Effector CD8-positive, alpha-beta T cell (primary cell): ENCODE results near the gene UBE4B.

Source experiments
- DNase-seq: peaks from one replicate; lab custom pipeline; 2025; lab: John Stamatoyannopoulos, UW

Gene UBE4B

DNA sequence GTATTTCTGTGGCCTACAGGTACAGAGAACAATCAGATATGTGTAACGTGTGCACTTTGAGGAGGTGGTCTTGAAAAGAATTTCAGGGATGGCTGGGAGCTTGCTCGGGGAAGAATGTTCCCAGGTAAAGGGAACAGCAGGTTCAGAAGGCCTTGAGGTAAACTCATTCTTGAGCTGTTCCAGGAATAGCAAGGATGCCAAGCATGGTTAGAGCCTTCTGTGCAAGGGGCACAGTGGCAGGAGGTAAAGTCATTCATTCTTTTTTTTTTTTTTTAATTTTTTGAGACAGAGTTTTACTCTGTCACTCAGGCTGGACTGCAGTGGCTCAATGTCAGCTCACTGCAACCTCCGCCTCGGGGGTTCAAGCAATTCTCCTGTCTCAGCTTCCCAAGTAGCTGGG lies 10.0 kb downstream of the UBE4B start:
- DNase-seq: no peak

DNA sequence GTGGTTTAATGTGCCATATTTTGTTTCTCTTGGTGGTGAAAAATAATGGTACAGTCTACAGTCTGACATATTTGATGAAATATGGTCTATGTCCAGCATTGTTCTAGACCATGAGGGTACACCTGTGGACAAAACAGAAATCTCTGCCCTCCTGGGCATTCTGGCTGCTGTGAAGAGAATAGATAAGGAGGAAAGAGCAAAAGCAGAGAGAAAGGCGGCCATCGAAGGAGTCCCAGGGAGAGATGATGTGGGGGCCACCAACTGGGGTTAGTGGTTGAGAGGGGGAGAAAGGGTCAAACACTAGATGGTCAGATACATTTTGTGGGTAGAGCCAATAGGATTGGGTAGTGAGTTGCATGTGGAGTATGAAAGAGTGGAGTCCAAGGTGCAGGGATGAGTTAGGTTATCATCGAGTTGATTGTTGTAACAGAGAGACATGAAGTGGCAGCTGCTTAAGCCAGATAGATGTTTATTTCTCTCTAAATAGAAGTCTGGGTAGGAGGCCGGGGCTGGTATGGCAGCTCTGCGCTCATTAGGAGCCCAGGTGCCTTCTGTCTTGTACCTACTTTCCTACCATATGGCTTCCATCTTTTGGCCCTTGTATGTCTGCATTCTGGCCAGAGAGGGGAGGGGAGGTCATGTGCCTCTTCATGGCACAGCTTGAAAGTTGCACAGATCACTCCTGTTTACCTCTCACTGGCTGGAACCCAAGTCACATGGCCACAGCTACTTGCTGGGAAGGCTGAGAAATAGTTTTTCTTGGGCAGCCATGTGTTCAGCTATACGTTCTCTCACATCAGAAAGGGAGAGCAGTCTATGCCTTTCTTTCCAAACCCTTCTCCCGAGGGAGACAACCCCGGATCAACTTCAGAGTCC lies 13.0 kb downstream of the UBE4B start:
- DNase-seq: no peak

DNA sequence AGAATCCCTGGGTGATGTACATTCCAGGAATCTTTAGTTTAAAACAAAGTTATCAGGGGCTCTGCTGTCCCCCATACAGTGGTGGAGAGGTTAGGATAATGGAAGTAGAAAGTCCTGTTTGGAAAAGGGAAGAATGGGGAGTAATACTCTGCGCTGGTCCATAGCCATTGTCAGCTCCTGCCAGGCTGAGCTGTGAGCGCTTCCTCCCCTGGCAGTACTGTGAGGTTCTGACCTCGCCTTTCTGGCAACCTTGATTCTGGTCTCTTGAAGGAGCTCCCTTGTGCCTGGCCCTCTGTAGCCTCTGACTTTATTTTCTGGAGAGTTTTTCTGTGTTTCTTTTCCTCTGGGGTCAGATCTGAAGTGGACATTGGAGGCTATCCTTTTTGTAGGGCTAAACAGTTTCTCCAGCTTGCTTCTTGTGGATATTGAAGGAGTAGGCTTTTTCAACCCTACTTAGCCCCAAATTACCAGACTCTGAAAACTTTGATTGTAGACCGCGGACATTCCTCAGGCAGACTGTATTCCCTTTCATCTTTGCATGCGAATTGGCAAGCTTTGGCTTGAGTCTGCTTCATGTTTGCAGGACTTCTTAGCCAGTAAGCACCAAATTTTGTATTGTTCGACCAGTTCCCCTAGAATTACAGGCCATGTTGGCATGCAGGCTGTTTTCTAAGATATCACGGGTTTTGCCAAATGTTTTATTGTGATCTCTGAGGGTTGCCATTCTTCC lies 13.8 kb downstream of the UBE4B start:
- no peak for DNase-seq

DNA sequence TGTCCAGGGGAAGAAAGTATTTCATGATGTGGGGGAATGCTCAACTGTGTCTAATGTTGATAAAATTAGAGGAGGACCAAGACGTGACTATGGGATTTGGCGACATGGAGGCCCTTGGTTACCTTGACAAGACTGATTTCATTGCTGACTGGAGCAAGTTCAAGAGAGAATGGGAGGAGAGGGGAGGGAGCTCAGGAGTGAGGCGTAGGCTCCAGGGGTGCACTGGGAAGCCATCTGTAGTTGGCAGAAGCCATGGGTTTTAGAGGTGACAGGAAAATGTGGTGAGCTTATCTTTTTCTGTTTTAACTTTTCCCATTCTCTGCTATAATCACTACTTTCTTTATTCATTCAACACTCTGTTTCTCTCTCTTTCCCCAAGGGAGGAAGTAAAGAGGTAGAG lies 15.8 kb downstream of the UBE4B start:
- no peak for DNase-seq

DNA sequence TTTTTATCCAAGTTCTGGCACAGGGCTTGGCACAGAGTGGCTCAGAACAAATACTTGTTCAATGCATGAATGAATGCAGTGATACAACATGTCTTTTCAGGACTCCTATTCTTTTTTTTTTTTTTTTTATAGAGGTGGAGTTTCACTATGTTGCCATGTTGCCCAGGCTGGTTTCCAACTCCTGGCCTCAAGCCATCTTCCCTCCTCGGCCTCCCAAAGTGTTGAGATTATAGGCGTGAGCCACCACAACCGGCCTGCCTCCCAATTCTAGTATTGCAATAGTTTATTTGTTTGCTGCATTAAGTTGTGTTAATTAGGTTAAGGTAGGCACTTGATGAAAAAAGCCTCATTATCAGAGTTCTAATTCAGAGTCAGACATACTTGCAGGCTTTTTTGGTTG lies 17.9 kb downstream of the UBE4B start:
- no peak for DNase-seq

DNA sequence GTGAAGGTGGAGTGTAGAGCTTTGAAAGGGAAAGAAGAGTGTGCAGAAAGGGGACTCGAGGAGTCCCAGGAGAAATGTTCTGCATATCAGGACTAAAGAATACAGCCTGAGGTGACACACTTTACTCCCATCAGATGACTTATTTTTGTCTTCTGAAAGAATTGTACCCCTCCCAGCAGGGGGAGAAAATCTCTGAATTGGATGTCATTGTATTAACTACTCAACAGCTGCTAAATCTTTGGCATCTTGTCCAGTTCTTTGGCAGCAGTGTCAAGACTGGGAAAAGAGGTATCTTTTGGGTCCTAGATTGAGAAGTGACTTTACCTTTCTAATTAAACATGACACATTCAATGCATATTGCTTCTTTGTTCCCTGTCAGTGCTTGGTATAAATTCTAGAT lies 18.9 kb downstream of the UBE4B start:
- DNase-seq: no peak

DNA sequence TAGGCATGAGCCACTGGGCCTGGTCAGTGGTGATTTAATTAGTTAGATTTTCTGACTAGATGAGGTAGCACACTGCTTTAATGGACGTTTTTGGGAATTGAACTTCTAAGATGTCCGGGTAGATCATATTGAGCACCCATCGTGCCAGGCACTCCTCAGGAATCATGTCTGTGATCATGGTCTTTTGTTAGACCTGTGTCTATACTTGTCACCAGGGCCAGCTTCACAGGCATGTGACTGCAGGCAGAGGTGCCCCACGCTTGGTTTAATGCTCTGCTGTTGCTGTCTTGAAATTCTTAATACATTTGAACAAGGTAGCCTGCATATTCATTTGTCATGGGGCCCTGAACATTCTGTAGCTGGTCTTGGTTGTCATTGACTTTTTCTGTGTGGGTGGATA lies 19.6 kb downstream of the UBE4B start:
- no peak for DNase-seq

DNA sequence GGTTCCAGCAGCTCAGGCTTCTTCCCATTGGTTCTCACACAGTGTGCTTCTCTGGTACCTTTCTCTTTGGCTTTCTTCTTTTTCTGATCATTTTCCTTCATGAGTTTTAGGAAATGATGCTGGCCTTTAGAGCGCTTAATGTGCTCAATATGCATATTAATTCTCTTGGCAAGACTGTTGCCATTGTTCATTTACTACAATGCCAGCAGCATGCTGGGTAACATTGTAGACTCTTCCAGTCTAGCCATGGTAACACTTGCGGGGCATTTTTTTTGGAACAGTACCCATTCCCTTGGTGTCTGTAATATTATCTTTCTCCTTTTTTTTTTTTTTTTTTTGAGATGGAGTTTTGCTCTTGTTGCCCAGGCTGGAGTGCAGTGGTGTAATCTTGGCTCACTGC lies 21.7 kb downstream of the UBE4B start:
- DNase-seq: no peak

DNA sequence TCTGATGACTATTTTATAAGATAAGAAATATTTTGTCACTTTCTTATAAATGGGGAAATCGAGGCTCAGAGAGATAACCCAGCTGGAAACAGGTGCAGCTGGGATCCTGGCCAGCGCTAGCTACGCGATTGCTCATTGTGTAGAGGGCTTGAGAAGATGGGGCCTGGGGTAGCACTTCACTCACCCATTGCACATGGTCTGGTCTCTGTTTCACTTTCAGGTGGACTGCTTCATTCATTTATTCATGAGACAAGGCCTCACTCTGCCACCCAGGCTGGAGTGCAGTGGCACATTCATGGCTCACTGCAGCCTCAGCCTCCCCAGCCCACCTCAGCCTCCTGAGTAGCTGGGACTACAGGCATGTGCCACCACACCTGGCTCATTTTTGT lies 23.8 kb downstream of the UBE4B start:
- no peak for DNase-seq

DNA sequence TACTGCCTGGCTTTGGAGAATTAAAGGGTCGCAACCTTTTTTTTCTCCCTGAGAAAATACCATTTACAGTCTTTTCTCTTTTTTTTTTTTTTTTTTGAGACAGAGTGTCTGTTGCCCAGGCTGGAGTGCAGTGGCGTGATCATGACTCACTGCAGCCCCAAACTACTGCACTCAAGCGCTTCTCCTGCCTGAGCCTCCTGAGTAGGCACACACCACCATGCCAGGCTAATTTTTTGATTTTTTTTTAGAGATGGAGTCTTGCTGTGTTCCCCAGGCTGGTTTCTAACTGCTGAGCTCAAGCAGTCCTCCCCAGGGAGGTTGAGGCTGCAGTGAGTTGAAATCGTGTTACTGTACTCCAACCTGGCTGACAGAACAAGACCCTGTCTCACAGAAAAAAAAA lies 24.6 kb downstream of the UBE4B start:
- no peak for DNase-seq

DNA sequence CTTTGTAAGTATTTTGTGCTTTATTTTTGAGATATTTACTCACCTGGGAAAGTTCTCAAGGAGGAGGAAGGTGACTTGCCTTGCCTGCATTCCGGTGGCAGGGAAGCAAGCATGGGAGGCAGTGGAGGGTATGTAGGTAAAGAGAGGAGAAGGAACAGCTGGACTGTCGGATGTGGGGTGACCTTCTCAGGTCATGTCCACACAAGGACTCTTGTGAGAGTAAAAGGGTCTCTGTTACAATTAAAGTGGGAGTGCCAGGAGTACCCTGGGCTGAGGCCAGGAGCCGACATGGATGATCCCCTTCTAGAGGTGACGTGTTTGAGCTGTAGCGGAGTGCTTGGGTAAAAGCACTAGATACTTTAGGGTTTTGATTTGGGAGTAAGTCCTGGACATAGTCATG lies 25.0 kb downstream of the UBE4B start:
- no peak for DNase-seq

DNA sequence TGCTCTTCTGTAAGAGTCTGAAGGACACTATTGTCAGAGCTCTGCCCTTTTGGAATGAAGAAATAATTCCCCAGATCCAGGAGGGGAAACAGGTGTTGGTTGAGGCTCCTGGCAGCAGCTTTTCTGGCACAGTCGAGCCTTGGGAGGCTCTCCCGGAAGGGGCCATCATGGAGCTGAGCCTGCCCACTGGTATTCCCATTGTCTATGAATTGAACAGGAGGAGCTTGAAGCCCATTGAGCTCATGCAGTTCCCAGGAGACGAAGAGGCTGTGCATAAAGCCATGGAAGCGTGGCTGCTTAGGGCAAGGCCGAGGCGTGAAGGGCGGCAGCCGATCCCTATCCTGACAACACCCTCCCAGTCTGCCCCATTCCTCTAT lies 26.6 kb downstream of the UBE4B start:
- DNase-seq: no peak

DNA sequence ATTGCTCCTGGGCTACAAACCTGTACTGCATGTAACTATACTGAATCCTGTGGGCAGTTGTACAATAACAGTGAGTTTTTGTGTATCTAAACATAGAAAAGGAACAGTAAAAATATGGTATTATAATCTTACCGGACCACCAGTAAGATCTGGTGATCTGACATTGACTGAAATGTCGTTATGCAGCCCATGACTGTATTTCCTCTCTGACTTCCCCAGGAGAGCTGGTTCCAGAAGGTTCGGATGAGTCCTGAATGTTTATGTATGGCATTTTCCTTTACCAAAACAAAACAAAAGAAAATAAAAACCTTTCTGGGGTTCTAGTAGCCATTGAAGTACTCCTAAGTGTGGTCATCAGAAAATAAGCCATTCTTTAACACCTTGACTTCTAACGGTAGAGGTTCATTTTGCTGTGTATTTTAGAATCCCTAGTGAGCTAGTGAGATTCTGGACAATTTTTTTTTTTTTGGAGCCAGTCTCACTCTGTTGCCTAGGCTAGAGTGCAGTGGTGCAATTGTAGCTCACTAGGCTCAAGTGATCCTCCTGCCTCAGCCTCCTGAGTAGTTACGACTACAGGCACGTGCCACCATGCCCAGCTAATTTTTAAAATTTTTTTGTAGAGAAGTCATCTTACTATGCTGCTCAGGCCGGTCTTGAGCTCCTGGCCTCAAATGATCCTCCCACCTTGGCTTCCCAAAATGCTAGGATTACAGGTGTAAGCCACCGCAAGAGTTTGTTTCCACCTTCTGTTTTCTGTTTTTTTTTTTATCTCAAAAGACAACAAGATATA lies 27.7 kb downstream of the UBE4B start:
- DNase-seq: no peak

DNA sequence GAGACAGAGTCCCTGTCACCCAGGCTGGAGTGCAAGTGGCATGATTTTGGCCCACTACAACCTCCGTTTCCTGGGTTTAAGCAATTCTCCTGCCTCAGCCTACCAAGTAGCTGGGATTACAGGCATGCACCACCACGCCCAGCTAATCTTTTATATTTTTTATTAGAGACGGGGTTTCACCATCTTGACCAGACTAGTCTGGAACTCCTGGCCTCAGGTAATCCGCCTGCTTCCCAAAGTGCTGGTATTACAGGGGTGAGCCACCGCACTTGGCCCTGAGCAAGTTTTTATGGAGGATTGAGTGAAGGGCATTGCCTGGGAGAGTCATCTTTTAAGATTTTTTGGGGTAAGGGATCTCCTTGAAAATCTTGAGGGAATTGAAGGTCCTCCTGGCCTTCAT lies 28.5 kb downstream of the UBE4B start:
- DNase-seq: no peak

DNA sequence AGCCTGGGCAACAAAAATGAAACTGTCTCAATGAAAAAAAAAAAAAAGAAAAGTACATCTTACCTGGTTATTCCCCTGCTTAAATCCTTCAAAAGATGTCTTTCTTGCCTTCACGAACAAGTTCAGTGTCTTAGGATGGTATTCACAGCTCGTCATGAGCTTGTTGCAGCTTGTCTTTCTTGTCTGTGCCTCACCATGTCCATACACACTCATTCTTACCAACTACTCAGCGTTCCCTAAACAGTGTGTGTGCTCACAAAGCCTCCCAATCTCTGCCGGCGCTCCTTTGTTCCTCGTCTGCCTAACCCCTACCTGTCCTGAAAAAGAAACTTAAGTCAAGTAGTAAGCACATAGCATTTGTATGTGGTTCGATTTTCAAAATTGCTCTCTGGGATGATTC lies 31.1 kb downstream of the UBE4B start:
- no peak for DNase-seq

DNA sequence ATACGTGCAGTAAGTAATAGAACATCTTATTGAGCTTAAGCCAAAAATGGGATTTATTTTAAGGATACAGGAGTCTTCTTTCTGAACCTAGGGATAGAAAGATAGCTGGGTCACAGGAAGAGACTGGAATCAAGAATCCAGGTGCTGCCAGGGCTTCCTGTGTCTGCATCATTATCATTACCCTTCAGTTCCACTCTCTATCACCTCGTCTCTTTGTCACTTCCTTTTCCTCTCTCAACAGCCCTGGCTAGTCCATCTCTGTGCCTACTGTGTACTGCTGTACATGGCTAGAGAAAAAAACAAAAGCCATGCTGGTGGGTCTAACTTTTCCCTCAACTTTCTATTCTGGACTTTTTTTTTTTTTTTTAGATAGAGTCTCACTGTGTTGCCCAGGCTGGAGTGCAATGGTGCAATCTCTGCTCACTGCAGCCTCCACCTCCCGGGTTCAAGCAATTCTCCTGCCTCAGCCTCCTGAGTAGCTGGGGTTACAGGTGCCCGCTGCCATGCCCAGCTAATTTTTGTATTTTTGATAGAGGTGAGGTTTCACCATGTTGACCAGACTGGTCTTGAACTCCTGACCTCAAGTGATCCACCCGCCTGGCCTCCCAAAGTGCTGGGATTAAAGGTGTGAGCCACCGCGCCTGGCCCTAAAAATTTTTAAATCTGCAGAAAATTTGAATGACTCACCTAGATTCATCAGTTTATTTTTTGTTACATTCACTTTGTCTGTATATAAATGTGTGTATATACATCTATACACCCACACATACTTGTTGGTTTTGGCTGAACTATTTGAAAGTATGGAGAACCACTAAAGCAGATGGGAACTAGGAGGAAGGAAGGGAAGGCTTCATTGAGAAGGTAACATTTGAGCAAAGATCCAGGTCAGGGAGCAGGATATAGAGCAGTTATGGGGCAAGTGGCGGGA lies 31.9 kb downstream of the UBE4B start:
- DNase-seq: no peak

DNA sequence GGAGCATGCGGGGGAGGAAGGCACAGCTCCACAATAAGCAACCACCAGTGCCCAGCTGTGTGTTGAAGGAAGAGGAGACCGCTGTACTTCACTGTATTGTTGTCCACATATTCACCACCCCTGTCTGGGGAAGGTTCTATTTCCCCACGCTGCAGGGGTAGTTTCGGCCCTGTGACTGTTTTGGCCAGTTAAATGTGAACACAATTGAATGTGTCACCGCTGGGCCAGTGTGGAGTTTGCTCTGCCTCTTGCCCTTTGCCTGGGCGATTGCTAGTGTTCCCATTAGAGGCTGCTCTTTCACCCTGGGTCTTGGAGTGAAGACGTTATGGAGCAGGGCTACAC lies 32.6 kb downstream of the UBE4B start:
- no peak for DNase-seq

DNA sequence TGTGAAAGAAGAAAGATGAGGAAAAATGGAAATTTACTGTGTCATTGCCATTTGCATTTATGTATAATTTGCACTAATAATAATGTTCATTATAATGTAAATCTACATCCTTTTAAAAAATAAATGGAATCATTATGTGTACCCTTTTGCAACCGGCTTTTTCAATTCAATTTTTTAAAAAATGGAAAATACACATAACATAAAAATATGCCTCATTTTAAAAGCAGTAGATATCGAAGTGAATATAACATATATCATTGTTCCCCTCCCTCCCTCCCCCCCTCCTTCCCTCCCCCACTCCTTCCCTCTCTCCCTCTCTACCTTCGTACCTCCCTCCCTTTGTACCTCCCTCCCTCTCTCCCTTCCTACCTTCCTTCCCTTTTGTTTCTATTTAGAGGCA lies 33.0 kb downstream of the UBE4B start:
- DNase-seq: no peak

DNA sequence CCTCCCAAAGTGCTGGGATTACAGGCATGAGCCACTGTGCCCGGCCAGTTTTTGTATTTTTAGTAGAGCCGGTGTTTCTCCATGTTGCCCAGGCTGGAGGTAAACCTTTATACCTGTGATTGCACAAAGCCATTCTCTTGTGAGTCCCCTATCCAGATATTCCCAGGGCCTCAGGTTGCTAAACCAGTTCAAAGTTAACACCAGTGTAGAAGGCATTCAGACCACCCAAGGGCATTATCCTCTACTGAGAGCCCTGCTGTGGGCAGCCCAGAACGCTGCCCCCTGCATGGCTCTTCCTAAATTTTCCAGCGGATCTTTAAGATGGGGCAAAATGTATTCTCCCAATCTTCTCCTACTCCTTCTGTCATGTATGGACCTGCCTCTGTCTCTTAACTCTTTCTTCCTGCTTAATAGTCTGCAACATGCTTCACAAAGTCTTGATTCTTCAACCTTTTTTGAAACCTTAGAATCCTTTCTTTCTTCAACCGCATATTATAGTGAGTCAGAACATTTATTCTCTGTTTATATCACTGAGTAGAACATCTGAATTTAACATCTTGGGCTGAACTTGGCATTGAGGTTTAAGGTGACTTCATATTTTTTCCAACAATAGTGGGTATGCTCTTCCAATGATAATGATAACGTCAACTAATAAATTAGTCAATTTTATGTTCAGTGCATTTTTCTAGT lies 36.0 kb downstream of the UBE4B start:
- DNase-seq: no peak

DNA sequence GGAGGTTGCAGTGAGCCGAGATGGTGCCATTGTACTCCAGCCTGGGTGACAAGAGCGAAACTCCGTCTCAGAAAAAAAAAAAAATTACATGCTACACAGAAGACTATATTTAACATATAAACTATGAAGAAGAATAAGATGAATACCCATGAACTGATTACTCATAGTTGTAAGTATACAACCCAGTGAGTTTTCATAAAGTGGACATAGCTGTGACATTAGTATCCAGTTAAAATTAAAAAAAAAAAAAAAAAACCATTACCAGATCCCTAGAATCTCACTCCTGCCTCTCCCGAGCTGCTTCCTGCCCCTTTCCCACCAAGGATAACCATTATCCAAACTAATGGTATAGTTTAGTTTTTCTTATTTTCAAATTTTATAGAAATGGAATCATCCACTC lies 37.4 kb downstream of the UBE4B start:
- DNase-seq: no peak

DNA sequence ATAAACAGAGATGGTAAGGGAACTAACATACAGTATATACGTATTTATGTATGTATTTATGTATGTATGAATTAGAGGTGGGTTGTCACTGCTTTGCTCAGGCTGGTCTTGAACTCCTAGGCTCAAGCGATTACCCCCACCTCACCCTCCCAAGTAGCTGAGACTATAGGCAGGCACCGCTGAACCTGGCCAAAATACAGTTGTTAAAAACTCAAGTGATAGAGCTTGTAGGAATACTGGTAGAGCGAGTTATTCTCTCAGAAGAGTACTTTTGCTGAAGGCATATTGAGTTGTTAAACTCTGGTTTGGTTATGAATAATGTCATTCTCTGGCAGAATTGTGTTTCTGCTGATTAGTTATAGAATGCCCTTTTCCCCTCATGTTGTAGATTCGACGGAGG lies 38.9 kb downstream of the UBE4B start:
- no peak for DNase-seq
